ENCODE measurements around the gene DNAH9. TPM values are rescaled to one million over a fixed set of nuclear protein-coding genes. Genes with fewer than 3 reads are reported as not detected.

The DNAH9 gene
- total and polyA plus RNA-seq, 2 of the 8 experiments (the other 6 are each of a cell fraction or from before 2014, with no cell fraction given), result 0.21 to 0.86 TPM

DNA sequence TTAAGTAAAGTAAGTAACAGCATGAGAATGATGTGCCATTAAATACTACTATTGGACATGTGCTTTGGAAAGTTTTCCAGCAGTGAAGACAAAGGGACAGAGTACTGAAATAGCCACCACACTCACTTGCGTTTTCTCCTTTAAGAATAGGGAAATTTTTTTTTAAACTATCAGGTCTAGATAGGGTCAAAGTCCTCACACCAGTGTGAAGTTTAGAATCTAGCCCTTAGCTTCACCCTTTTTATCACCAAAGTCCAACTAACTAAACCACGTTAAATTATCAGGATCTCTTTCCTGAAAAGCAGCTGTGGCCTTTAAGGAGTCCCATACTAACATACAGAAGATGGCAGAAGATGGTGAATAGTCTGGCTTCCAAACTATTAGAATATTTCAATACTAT, 218.1 kb downstream of the DNAH9 start:
- Histone ChIP-seq H3K79me1 (ENCODE audit: low read depth, low read length) (no peaks in the 10 kb centered on the region), H4K8ac (ENCODE audit: extremely low read depth, insufficient read depth, low read length) (no peak overlapping the region), H3K9me3 (ENCODE audit: insufficient read depth in 2 of 2, low read depth in 1 of 2, low read length in 1 of 2) (no peaks in the 10 kb centered on the region), H3K4me2 (ENCODE audit: insufficient read depth in 1 of 2, low read depth in 2 of 2, low read length in 2 of 2) (no peak overlapping the region), H3K36me3 (ENCODE audit: control insufficient read depth in 2 of 4, insufficient read depth in 4 of 4, low read length in 3 of 4) (no peaks in the 10 kb centered on the region), H4K5ac (ENCODE audit: insufficient read length, low read depth, low read length) (no peak overlapping the region), H3K18ac (ENCODE audit: extremely low read depth, low read length) (no peak overlapping the region), H3K4me3 (ENCODE audit: extremely low read depth in 1 of 4, insufficient read depth in 2 of 4, low read depth in 3 of 4, low read length in 4 of 4) (no peak overlapping the region), H3K27ac (ENCODE audit: low read depth, low read length) (no peak overlapping the region), H3K14ac (ENCODE audit: insufficient read length) (no peak overlapping the region), H3K56ac (replicated peaks; ENCODE audit: insufficient read length, low read depth, low read length) (no peak overlapping the region), H3K4me1 (replicated peaks in 1 of 4; ENCODE audit: control insufficient read depth in 3 of 4, insufficient read depth in 4 of 4, low read length in 3 of 4) (no peaks in the 10 kb centered on the region), H2AK5ac (ENCODE audit: low read depth, low read length) (no peak overlapping the region), H4K91ac (replicated peaks; ENCODE audit: insufficient read length, low read length) (no peak overlapping the region), H2BK120ac (replicated peaks; ENCODE audit: low read depth, low read length) (no peak overlapping the region), H3K27me3 (replicated peaks in 1 of 4; ENCODE audit: control insufficient read depth in 3 of 4, extremely low read depth in 1 of 4, insufficient read depth in 3 of 4, low read length in 3 of 4) (no peaks in the 10 kb centered on the region), H2AFZ (ENCODE audit: low read length) (no peak overlapping the region), H2BK5ac (ENCODE audit: low read depth, low read length) (no peak overlapping the region), H3K9ac (replicated peaks in 1 of 4; ENCODE audit: extremely low read depth in 1 of 4, low read depth in 3 of 4, low read length in 3 of 4) (no peak overlapping the region), H3K23me2 (ENCODE audit: low read depth, low read length) (no peaks in the 10 kb centered on the region), H2BK15ac (ENCODE audit: low read length) (no peak overlapping the region), H4K20me1 (replicated peaks in 1 of 2; ENCODE audit: control insufficient read depth in 1 of 2, insufficient read depth in 2 of 2, low read length in 2 of 2) (no peaks in the 10 kb centered on the region), H3K4ac (replicated peaks; ENCODE audit: insufficient read length, low read depth, low read length) (no peak overlapping the region), H3K23ac (ENCODE audit: insufficient read length) (no peak overlapping the region), H2BK20ac (ENCODE audit: low read length) (no peak overlapping the region), H2BK12ac (ENCODE audit: low read depth, low read length) (no peak overlapping the region), H3K79me2 (ENCODE audit: control insufficient read depth in 1 of 2, insufficient read depth in 2 of 2, low read length in 2 of 2) (no peaks in the 10 kb centered on the region)
- CTCF ChIA-PET (ENCODE audit: partially characterized antibody), result no interaction called here
- no peak for DNase-seq (ENCODE audit: low read depth in 1 of 2, low spot score in 2 of 2)
- TF ChIP-seq EGR1 (IDR thresholded peaks at IDR 0.05; ENCODE audit: borderline replicate concordance, low read depth, low read length), result no peak
- FAIRE-seq, result no peak
- POLR2A ChIA-PET (ENCODE audit: partially characterized antibody), result no interaction called here
- 84% methylated on average over 2 of the region's 2 CpGs; no CpG with 5 or more reads in 1 of the 2 experiments for WGBS, 2 experiments (ENCODE audit: extremely low coverage in 1 of 2, insufficient coverage in 1 of 2, insufficient read length in 1 of 2, insufficient replicate concordance in 2 of 2, low coverage in 1 of 2, low lambda C conversion rate in 2 of 2, missing lambda C conversion rate in 1 of 2)

All from H1 (cell line).